Prostate gland (tissue), 2 donors: Measurements from ENCODE around the gene LRP2.

Experiments used
- CTCF ChIP-seq, 4 experiments: fragments of 200-600 bp in 2 of 4; fragments of 450-650 bp in 2 of 4; sonication (generic) in 2 of 4; IDR thresholded peaks; 1 replicate in 3 of 4; 2 replicates in 1 of 4; pipeline ENCODE4 v1.5.1; 2016 to 2019; ENCODE audit warnings: antibody characterized with exemption in 4 of 4, mild to moderate bottlenecking in 2 of 4, moderate library complexity in 2 of 4
- POLR2A ChIP-seq: fragments of 450-650 bp; IDR thresholded peaks from one replicate; pipeline ENCODE4 v1.6.1; 2016; ENCODE audit warnings: antibody characterized with exemption, mild to moderate bottlenecking
- POLR2AphosphoS5 ChIP-seq: sonication (generic); formaldehyde crosslinking; IDR thresholded peaks from one replicate; pipeline ENCODE4 v1.6.1; 2017; ENCODE audit warnings: antibody characterized with exemption

GRCh38 chr2:169165791-169166190 is 196.5 kb downstream of the LRP2 start:
- TF ChIP-seq POLR2A (no peak), CTCF (IDR thresholded peaks at IDR 0.05) (no peak), POLR2AphosphoS5 (no peak)
